Renal cortical epithelial cell (primary cell): ENCODE measurements around the gene TEX26. TPM values are rescaled to one million over a fixed set of nuclear protein-coding genes. Genes with fewer than 3 reads are reported as not detected.

Experiments
- DNase-seq: peaks from one replicate; pipeline ENCODE4 v3.0.0-alpha.2; 2011; ENCODE audit warnings: low read depth
- total RNA-seq: library from RNA; depleted of rRNA; stranded (reverse); fragments of >200 nt; gene quantifications from 2 replicates; pipeline ENCODE4 v1.2.3, GENCODE V29; 2014

Gene TEX26
- total RNA-seq, 1 donor from 2014 or later = not detected

DNA sequence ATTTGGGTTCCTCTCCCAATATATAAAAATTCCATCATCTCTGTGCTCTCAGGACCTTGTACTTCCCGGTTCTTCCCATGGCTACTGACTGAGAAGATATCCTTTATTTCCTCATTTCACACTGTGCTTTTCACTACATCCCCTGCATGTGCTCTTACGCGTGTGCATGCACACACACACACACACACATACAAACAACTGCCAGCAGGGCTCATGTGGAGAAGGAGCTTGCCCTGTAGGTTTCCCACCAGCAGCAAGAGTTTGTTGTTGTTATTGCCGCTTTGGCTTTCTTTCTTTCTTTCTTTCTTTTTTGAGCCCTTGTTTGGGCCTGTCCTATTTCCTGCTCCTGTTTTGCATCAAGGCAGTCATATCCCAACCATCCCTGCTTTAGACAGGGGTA, 43.6 kb downstream of the TEX26 start:
- no peak for DNase-seq

DNA sequence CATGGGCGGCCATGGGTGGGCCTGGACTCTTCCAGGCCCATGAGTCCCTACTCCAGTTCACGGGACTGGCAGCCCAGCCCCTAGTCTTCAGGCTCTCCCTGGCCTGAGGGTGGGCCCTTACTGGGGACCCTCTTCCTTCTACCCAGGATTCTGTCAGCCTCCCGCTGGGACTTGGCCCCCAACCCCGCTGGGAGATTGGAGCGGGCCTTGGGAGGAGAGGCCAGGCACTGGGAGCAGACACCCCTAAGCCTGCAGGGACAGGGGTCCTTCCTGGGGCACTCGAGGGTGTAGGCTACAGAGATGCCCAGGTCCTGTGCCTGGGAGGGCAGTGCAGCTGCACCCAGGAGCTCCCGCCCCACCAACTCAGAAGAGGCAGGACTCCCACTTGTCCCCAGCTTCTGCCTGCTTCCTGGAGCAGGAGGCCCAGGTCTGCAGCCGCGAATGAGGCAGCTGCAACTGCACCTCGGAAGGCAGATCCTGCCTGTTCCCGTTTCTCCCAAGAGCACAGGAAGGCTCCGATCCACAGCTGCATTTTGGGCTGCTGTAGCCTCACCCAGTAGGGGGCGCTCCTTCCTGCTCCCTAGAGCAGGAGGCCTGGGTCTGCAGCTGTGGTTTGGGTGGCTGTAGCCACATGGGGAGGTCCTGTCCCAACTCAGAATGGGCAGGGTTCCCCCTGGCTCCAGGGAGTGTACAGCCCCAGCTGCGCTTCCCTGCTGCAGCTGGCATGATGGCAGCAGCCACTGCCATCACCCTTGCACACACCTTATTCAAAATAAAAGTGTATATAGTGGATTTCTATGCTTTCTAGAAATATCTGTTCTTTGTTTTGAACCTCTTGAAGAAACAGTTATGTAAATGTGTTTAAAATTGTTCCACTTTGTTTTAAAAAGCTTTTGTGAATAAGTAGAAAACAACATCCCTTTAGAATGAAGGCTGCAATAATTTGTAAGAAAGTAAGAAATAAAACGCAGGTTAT, 46.8 kb downstream of the TEX26 start:
- no peak for DNase-seq

DNA sequence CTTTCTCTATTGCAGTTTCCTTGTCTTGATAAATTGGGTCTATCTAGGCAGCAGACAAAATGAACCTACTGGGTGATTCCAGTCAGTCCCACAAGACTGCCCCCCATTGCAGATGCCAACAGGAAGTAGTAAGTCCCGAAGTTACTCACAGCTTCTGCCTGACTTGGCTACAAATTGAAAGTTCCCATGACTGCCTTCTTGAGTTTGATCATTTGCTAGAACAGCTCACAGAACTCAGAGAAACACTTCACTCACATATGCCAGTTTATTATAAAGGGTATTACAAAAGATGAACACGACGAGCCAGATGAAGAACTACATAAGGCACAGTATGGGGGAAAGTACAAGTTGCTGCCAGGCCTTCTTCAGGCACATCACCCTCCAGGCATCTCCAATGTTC, 50.0 kb downstream of the TEX26 start:
- peak; percentile 62 for DNase-seq

DNA sequence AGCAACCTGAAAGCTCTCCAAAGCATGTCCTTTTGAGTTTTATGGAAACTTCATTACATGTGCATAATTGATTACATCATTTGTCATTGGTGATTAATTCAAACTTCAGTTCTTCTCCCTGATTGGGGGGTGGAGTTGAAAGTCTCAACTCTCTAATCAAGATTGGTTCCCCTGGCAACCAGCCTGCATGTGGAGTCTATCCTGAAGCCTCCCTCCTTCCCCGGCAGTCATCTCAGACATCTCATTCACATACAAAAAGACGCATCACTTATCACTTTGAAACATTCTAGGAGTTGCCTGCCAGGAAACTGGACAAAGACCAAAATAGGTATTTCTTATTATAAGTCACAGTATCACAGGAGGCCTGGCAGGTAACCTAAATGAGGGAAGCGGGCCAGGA, 50.5 kb downstream of the TEX26 start:
- no peak for DNase-seq

DNA sequence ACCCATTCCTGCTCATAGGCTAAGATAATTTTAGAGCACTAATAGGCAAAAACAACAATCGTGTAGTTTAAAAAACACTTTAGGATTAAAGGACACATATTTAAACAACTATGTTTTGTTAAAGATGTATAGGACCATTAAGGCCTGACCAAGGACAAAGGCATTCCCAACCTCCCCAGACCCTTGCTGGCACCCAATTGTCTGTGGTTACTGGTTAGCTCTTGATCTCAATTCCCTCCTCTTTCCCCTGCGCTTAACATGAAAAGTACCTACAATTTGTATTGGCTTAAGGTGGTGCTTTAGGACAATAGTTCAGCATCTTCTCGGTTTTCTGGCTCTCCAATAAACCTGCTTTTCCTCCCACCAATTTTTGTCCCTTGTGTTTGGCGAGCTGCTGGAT, 51.0 kb downstream of the TEX26 start:
- no peak for DNase-seq

DNA sequence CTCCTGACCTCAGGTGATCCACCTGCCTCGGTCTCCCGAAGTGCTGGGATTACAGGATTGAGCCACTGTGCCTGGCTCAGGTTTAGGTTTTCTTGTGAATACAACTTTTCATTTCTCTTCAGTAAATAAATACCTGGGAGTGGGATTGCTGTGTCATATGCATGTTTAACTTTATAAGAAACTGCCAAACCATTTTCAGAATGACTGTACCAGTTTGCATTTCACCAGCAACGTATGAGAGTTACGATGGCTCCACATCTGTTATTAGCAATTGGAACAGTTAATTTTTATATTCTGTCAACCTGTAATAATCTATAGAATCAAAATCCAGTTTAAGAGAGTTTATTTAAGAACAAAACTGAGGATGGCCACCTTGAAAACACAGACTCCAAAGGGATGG, 52.2 kb downstream of the TEX26 start:
- DNase-seq = no peak

DNA sequence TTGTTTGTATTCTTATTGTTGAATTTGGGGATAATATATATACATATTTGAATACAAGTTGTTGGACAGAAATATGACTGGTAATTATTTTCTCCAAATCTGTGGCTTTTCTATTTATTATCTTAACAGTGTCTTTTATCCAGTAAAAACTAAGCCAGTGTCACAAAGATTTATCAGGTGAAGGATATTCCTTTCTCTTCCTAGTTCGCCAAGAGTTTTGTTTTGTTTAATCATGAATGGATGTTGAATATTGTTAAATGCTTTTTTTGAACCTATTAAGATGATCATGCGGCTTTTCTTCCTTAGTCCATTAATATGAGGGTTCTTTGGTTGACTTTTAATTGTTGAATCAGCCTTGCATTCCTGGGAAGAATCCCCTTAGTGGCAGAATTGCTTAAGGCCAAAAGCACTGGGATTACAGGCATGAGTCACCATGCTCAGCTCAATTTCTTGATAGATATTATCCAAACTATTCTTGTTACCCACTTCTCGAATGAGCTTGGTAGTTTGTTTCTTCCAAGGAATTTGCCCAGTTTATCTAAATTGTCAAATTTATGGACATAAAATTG, 53.3 kb downstream of the TEX26 start:
- peak; percentile 91 for DNase-seq

DNA sequence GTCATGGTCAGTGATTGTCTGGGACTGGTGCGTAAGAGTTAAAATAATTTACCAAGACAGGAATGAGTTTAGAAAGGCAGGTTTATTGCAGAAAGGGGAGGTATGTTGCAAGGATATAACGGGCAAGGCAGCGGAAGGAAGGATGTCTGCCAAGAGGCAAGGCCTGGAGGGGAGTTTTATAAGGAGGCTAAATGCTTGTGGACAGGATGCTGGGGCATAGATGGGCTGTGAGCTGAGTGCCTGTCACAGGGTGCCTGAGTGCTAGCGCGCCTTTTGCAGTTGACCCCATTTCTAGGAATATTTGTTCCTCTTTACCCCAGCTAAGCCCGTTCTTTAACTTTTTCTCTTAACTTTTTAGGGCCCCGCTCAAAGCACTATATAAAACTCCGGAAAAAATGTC, 58.7 kb downstream of the TEX26 start:
- DNase-seq = no peak

DNA sequence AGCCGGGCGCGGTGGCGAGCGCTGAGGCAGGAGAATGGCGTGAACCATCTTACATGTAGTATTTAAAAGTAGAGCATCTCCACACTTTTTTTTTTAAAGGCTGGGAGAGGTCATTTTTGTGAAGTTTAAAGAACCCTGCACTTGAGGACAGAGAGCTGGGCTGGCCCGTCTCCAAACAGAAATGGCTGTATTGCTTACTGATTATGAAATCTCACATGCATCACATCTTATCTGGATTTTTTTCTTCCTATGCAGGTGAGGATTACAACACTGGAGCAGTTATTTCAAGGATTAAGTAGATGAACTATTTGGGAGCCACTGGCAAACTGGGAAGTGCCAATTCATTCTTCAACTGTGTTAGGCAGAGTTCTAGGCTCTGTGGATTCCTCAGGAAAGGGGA, 59.5 kb downstream of the TEX26 start:
- DNase-seq = no peak

DNA sequence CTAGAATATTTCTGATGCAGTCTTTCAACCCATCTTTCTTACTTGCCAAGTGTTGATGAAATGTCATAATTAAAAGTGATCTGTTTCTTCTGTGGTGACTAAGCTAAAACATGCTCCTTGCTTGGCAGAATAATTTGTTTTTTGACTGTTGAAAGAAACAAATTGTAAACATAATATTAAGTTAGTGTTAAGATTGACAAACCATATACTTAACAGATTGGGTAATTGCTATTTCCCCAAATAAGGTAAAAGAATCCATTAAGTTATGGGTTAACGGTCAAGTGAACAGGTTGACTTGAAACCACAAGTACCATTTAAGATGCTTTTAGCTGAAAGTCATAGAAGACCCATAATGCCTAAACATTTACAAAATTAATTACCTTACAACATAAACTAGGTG, 62.9 kb downstream of the TEX26 start:
- peak; percentile 45 for DNase-seq

DNA sequence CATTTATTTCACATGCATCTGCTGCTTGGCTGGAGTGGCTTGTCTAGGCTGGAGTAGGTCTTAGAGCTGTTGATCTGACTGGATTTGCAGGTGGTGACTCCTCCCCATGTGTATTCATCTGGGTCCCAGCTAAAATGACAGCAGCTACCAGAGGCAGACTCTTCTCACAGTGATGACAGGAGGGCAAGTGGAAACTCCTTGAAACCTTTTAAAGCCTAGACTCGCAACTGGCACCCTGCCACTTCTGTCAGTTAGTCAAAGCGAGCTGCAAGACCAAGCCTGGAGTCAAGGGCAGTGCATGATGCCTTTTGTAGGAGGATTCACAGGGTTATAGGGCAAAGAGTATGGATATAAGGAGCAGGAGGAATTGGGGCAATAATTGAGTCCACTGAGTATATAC, 65.2 kb downstream of the TEX26 start:
- no peak for DNase-seq

DNA sequence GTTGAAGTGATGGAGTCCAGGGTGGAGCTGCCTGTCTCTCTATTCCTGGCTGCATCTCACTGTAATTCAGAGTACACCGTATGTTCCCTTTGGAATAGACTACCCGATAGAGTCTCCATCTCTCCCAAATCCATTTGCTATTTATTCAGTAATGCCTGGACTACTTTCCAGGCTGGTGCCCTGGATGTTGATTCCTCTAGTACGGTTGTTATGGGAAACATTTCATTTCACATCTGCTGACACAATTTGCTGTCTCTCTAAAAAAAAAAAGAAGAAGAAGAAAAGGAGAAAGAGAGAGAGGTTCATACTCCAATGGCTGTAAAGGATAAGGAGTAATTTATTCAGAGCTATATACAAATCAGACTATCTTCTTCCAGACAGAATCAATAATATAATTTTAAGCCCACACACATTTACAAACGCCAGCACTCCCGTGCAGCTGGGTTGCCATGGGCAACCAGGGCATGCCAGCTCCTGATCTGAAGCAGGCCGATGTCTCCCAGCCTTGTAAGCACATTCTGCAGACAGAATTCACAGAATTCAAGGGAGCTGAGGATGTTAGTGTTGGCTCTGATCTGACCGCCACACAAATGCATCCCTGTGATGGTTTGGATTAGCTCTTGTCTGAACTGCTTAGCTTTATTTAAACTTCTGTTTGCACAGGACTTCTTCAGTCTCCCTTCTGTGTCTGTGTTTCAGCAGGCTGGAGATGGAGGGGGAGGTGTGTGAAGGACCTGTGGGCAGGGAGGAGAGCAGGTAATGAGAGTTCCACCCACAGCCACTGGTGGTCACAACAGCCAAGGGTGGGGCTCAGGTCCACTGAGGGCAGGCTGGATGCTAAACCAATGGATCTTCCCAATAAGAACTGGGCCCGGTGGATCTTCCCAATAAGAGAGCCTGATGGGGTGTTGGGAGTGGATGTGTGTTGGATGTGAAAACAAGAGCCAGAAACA, 66.0 kb downstream of the TEX26 start:
- no peak for DNase-seq

DNA sequence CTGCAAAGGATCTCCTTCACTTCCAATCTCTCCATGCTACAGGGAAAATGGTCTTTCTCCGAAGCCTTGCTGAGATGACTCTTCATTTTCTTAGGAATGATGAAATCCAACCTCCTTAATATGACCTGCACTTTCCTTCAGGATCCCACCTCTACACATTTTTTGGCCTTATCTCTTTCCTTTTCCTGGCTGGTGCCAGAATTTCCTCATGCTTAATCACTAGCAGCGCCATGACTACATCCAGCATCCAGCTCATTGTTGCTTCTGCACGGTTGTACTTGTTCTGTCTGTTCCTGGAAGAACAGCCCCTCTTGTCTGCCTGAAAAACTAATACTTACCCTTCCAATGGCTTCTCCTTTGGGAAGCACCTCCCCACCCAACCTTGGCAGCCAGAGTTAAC, 68.4 kb downstream of the TEX26 start:
- DNase-seq = no peak

DNA sequence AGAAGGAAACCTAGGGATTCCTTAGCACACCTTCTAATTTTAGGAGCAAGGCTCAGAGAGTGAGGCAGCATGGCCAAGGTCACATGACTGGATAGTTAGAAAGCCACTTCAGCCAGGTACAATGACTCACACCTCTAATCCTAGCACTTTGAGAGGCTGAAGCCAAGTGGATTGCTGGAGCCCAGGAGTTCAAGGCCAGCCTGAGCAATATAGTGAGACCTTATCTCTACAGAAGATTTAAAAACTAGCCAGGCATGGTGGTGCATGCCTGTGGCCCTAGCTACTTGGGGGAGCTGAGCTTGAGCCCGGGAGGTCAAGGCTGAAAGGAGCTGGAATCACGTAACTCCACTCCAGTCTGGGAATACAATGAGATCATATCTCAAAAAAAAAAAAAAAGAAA, 69.2 kb downstream of the TEX26 start:
- peak; percentile 29 for DNase-seq

DNA sequence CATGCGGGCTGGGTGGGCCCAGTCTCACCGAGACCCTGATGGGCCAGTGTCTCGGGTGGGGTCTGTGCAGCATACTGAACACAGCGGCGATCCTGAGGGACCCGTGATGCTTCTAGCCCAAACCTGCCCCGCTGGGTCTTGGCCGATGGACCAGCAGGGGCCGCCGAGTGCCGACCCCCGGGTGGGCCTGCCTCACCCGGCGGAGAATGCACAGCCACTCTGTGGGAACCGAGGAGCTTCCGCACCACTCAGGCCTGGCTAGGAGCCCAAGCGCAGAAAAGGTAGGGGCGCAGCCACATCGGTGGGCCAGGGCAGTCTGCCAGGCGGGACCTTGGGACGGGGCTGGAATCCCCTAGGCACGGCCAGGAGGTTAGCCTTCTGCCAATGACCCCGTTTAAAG, 72.6 kb downstream of the TEX26 start:
- DNase-seq = no peak

DNA sequence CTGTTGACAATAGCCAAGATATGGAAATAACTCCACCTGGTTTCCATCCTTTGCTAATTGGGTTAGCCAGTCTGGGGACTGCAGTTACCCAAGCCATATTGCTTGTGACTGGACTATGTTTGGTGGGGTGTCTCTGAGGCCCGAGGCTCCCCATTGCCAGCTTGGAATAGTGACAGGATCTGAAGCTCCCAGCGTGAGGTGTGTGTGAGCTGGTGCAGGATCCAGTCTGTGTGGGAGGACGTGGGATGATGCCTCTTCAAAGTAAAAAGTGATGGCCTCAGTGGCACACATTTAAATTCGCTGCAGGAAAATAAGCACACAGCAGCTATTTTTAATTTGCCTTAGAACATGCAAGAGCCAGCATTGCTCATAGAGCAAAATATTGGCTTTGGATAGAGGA, 75.0 kb downstream of the TEX26 start:
- DNase-seq = no peak

DNA sequence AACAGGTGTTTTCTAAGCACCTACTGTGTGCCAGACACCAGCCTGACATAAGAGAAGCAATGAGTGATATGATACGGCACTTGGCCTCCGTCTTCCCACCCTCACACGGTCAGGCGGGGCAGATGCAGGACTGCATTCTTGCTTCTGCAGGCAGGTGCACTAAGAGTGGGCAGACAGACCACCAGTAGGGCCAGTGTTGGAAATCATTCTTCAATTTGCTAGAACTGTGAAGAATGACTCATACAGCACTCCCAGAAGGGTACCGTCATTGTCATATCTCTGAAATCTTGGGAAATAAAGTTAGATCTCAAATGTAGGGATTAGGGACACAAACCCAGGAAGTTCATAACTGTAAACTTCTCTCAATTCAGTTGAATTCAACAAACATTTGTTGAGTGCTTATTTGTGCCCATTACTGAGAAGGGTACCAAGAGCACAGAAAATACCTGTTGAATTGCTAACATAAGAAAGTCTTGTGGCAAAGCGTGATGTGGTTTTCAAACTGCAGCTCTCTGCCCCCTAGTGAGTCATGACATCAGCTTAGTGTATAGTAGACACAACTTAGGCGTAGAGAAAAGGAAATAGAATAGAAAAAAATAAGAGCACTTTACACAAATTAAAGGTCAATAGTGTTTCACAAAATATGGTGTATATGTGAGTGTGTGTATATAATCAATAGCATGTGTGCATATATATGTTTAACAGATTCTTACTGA, 76.1 kb downstream of the TEX26 start:
- DNase-seq = no peak

DNA sequence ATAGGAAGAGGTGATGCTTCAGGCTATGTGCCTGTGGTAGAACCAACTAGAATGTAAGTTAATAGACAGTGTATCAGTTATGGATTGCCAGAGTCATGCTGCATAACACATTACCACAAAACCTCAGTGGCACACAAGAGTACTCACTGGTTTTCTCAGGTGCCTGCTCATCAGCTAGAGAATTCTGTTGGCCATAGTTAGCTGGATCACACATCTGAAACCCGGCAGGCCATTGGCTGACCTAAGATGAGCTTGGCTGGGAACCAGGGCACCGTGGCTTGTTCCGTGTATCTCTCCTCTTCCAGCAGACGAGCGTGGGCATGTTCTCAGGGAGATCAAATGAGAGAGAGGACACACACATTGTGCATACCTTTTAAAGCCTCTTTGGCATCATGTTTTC, 76.7 kb downstream of the TEX26 start:
- DNase-seq = peak; percentile 73

DNA sequence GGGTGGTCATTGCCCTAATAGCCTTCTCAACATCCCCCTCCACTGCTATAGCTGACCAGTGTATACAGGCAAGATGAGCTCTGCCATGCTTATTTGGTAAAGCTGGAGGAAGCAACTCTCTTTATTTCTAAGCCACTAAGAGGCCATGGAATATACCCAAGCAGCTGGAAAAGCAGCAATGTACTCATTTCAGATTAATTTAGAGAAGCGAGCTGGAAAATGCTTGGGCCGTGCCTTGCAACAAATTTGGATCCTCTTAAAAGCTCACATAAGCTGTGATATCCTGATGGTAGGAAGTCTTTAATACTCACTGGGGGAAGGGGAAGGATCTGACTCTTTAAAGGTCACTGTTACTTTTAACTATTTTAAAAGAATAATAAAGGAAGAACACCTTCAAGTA, 77.8 kb downstream of the TEX26 start:
- DNase-seq = no peak

DNA sequence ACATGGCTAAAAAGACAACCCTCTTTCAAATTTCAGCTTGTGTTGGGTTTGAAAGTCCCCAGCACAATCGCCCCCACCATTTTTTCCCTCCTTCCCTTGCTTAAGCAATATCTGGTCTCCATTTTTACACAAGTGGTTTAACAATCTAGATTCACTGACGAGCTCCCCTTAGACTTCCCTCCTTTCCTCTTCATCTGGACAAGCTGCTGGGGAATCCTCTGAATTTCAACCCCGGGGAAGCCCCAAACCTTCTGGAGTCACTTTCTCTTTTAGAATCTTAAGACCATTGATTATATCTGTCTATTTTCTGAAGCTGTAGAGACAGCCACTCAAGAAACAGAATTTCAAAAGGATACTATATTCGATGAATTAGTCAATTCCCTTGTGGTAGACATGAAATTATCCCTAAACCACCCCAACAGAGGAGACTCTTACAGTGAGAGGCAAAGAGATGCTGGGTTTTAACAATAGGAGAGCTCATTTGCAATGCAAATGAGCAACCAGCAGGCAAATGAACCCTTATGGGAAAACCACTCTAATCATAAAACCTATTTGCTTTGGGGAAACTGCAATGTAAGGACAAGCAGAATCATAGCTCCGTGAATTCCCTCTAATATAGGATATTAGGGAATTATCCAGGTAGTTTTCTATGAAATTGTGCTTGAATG, 78.9 kb downstream of the TEX26 start:
- no peak for DNase-seq
